Keratinocyte (primary cell): ENCODE data around the gene MYO16. TPM values are rescaled to one million over a fixed set of nuclear protein-coding genes. Genes with fewer than 3 reads are reported as not detected.

Source experiments
- DNase-seq: peaks from one replicate; pipeline ENCODE4 v3.0.0-alpha.2; 2011; ENCODE audit warnings: low read depth, missing footprints, low spot score
- FAIRE-seq: peaks from 2 replicates; lab custom pipeline; 2011; peaks lifted over from hg19 to GRCh38; lab: Jason Lieb, UNC
- H2AFZ ChIP-seq: 2 replicates; pipeline ENCODE4 v1.6.0; 2012; ENCODE audit warnings: low read length, control low read depth, inconsistent platforms; ENCODE audit not compliant: control insufficient read depth
- H3K27ac ChIP-seq: 2 replicates; pipeline ENCODE4 v1.5.1; 2011; ENCODE audit warnings: low read length; ENCODE audit not compliant: control insufficient read depth, insufficient read depth
- H3K27me3 ChIP-seq: 3 replicates; pipeline ENCODE4 v1.6.0; 2011; ENCODE audit warnings: low read length; ENCODE audit not compliant: control insufficient read depth, insufficient read depth; ENCODE audit errors: extremely low read depth
- H3K36me3 ChIP-seq, 2 experiments: 2 replicates in 1 of 2; 3 replicates in 1 of 2; pipeline ENCODE4 v1.5.1; 2011; ENCODE audit warnings: low read length in 2 of 2, mild to moderate bottlenecking in 1 of 2; ENCODE audit not compliant: control insufficient read depth in 2 of 2, insufficient read depth in 2 of 2; ENCODE audit errors: extremely low read depth in 1 of 2
- H3K4me1 ChIP-seq: 3 replicates; pipeline ENCODE4 v1.5.1; 2011; ENCODE audit warnings: low read length; ENCODE audit not compliant: control insufficient read depth, insufficient read depth; ENCODE audit errors: extremely low read depth
- H3K4me2 ChIP-seq: 3 replicates; pipeline ENCODE4 v1.6.0; 2011; ENCODE audit warnings: low read depth, low read length; ENCODE audit not compliant: control insufficient read depth, insufficient read depth; ENCODE audit errors: extremely low read depth
- H3K4me3 ChIP-seq, 3 experiments: fragments of 200-600 bp in 1 of 3; sonication (generic) in 1 of 3; 2 replicates in 2 of 3; 3 replicates in 1 of 3; pipeline ENCODE4 v1.5.1; 2011 to 2016; ENCODE audit warnings: low read length in 3 of 3, mild to moderate bottlenecking in 3 of 3, control low read depth in 2 of 3, inconsistent platforms in 1 of 3, low read depth in 1 of 3, mixed read lengths in 1 of 3, mixed run types in 1 of 3, moderate library complexity in 1 of 3; ENCODE audit not compliant: control insufficient read depth in 2 of 3, insufficient read depth in 2 of 3; ENCODE audit errors: extremely low read depth in 1 of 3
- H3K79me2 ChIP-seq: 2 replicates; pipeline ENCODE4 v1.6.0; 2012; ENCODE audit warnings: low read length; ENCODE audit not compliant: control insufficient read depth, insufficient read depth
- H3K9ac ChIP-seq: 3 replicates; pipeline ENCODE4 v1.6.0; 2011; ENCODE audit warnings: low read length; ENCODE audit not compliant: control insufficient read depth, insufficient read depth; ENCODE audit errors: extremely low read depth
- H3K9me1 ChIP-seq: 3 replicates; pipeline ENCODE4 v1.6.0; 2011; ENCODE audit warnings: low read length; ENCODE audit not compliant: control insufficient read depth, insufficient read depth; ENCODE audit errors: extremely low read depth
- H3K9me3 ChIP-seq: 2 replicates; pipeline ENCODE4 v1.5.1; 2012; ENCODE audit warnings: low read depth, low read length; ENCODE audit not compliant: control insufficient read depth
- H4K20me1 ChIP-seq: 3 replicates; pipeline ENCODE4 v1.6.0; 2011; ENCODE audit warnings: low read length; ENCODE audit not compliant: control insufficient read depth, insufficient read depth; ENCODE audit errors: extremely low read depth
- CTCF ChIP-seq, 3 experiments: IDR thresholded peaks in 1 of 3; conservative IDR thresholded peaks in 1 of 3; optimal IDR thresholded peaks in 1 of 3; 2 replicates in 2 of 3; 3 replicates in 1 of 3; pipeline versions ENCODE3 to v1.5.1; 2011; ENCODE audit warnings: low read length in 3 of 3, mild to moderate bottlenecking in 3 of 3, moderate library complexity in 2 of 3, control low read depth in 1 of 3, inconsistent platforms in 1 of 3; ENCODE audit not compliant: insufficient read depth in 2 of 3; ENCODE audit errors: extremely low read depth in 1 of 3
- EZH2 ChIP-seq: IDR thresholded peaks from one replicate; pipeline ENCODE4 v1.6.1; 2012; ENCODE audit warnings: inconsistent platforms, mild to moderate bottlenecking, low read length, moderate library complexity
- dilution Hi-C: fragments of 300-500 bp; cut with MboI; formaldehyde crosslinking; loops from one replicate; pipeline ENCODE4 v1.7.0; 2020; ENCODE audit warnings: low sequenced_read_pairs; ENCODE audit not compliant: extremely low pct_ligation_motif_present
- polyA plus RNA-seq, 5 experiments: library from polyadenylated mRNA; depleted of rRNA in 3 of 5; stranded (reverse) in 3 of 5; stranded (forward) in 1 of 5; unstranded in 1 of 5; fragments of >200 nt; gene quantifications; 1 replicate in 1 of 5; 2 replicates in 3 of 5; 3 replicates in 1 of 5; pipeline versions ENCODE4 v1.2.1 to v1.2.3, GENCODE V29; 2011 to 2012; ENCODE audit warnings: missing spikeins in 2 of 5, low read depth in 1 of 5, low replicate concordance in 1 of 5

Gene MYO16
- polyA plus RNA-seq, 1 donor (not counting 4 experiments of a cell fraction or from before 2014, with no cell fraction given), result 0.08 TPM

GRCh38 chr13:108940121-108940520, 310.7 kb downstream of the MYO16 start:
- Histone ChIP-seq H3K4me2 (no peak overlapping the region), H3K27me3 (no peaks in the 10 kb centered on the region), H3K9ac (no peak overlapping the region), H3K4me1 (peaks cover 2% of the 10 kb centered on the region), H3K9me3 (no peaks in the 10 kb centered on the region), H4K20me1 (no peaks in the 10 kb centered on the region), H2AFZ (no peak overlapping the region), H3K36me3 (no peaks in the 10 kb centered on the region), H3K27ac (no peak overlapping the region), H3K9me1 (no peaks in the 10 kb centered on the region), H3K79me2 (no peaks in the 10 kb centered on the region), H3K4me3 (no peak overlapping the region)
- DNase-seq, result no peak
- no peak for FAIRE-seq
- dilution Hi-C loops, result no loop called here
- no peak for TF ChIP-seq CTCF (optimal IDR thresholded peaks at IDR 0.05 in 1 of 3, IDR thresholded peaks at IDR 0.05 in 1 of 3, conservative IDR thresholded peaks at IDR 0.05 in 1 of 3; ENCODE audit: extremely low read depth in 1 of 3, insufficient read depth in 2 of 3, low read length in 3 of 3)
- TF ChIP-seq EZH2, result no peak

DNA sequence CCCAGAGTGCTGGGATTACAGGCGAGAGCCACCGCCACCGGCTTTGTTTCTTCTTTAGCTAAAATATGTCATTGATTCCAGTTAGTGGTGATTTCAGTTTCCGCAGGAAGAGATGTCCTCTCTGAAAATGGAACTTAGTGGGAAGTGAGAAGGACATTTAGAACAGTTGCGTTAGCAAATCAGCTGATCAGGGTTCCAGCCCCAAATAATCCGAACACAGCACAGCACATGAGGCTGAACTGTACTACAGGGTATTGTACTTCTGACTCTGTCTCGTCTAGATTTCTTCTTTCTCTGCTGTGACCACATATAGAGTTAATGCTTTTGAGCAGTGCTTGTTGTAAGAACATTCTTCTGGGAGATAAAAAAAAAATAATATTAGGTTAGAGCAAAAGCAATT, 314.4 kb downstream of the MYO16 start:
- H3K4me2 ChIP-seq, result no peak overlapping the region
- H3K4me3 ChIP-seq, result no peak overlapping the region
- H3K27me3 ChIP-seq, result no peaks in the 10 kb centered on the region
- H3K9ac ChIP-seq, result no peak overlapping the region
- H3K27ac ChIP-seq, result no peak overlapping the region
- H3K36me3 ChIP-seq, result no peaks in the 10 kb centered on the region
- peaks cover 2% of the 10 kb centered on the region for H3K4me1 ChIP-seq
- no peak overlapping the region for H2AFZ ChIP-seq
- DNase-seq (no peak), FAIRE-seq (no peak)
- H4K20me1 ChIP-seq, result no peaks in the 10 kb centered on the region
- H3K9me1 ChIP-seq, result no peaks in the 10 kb centered on the region
- no peak for TF ChIP-seq CTCF (optimal IDR thresholded peaks at IDR 0.05 in 1 of 3, IDR thresholded peaks at IDR 0.05 in 1 of 3, conservative IDR thresholded peaks at IDR 0.05 in 1 of 3; ENCODE audit: extremely low read depth in 1 of 3, insufficient read depth in 2 of 3, low read length in 3 of 3)
- no peak for TF ChIP-seq EZH2
- H3K79me2 ChIP-seq, result no peaks in the 10 kb centered on the region
- no peaks in the 10 kb centered on the region for H3K9me3 ChIP-seq
- dilution Hi-C loops, result no loop called here
